Stimulated activated CD8-positive, alpha-beta memory T cell treated with anti-CD3 and anti-CD28 coated beads, Interleukin-4, amount 100 ng/mL, for 24 hours (primary cell): Measurements from ENCODE around the gene SKIC2.
"Not testable (repeated sequence)": the region's sequence is repeated elsewhere in the genome, so short reads cannot be mapped to it uniquely, and the experiment has no call there.

Source experiments
- DNase-seq: peaks from one replicate; pipeline ENCODE4 v3.0.0-alpha.2; 2020; ENCODE audit warnings: low read depth

Gene SKIC2

GRCh38 chr6:31958741-31959739 lies at the start of gene SKIC2, which contains the start of gene NELFE:
Gene SKIC2 (plus strand): TSS chr6:31959175. CDS start chr6:31959193, 18 bp downstream.
Gene NELFE (minus strand): TSS chr6:31958971. CDS start chr6:31958446, 525 bp downstream.
- DNase-seq = peak; percentile 99

- DNase-seq = not testable (repeated sequence)
These were observed 49.7 kb upstream of the SKIC2 start for GRCh38 chr6:31909298-31909697.

GRCh38 chr6:31911826-31912585 lies 47.0 kb upstream of the SKIC2 start:
- no peak for DNase-seq

GRCh38 chr6:31915351-31915750 lies 43.6 kb upstream of the SKIC2 start:
- no peak for DNase-seq

GRCh38 chr6:31915756-31916155 lies 43.2 kb upstream of the SKIC2 start:
- DNase-seq = no peak

GRCh38 chr6:31918069-31918720 lies 40.8 kb upstream of the SKIC2 start:
- DNase-seq = no peak

GRCh38 chr6:31919624-31920303 lies 39.2 kb upstream of the SKIC2 start:
- no peak for DNase-seq

GRCh38 chr6:31920811-31921210 lies 38.2 kb upstream of the SKIC2 start:
- DNase-seq = no peak

GRCh38 chr6:31922942-31923341 lies 36.0 kb upstream of the SKIC2 start:
- DNase-seq = no peak

GRCh38 chr6:31927242-31927862 lies 31.6 kb upstream of the SKIC2 start, which contains the start of gene C2:
Gene C2 (plus strand): TSS chr6:31927717. CDS start chr6:31927753, 36 bp downstream.
- DNase-seq = no peak

- DNase-seq = no peak
These were observed 30.9 kb upstream of the SKIC2 start for GRCh38 chr6:31927863-31928671.

- no peak for DNase-seq
These were observed 30.4 kb upstream of the SKIC2 start for GRCh38 chr6:31928672-31928939.

GRCh38 chr6:31930962-31931361 lies 28.0 kb upstream of the SKIC2 start:
- no peak for DNase-seq

GRCh38 chr6:31932137-31932536 lies 26.8 kb upstream of the SKIC2 start:
- DNase-seq = not testable (repeated sequence)

GRCh38 chr6:31933537-31933936 lies 25.4 kb upstream of the SKIC2 start:
- DNase-seq = no peak

GRCh38 chr6:31935021-31935420 lies 24.0 kb upstream of the SKIC2 start:
- no peak for DNase-seq

GRCh38 chr6:31935823-31936222 lies 23.2 kb upstream of the SKIC2 start:
- no peak for DNase-seq

- DNase-seq = no peak
These were observed 18.7 kb upstream of the SKIC2 start for GRCh38 chr6:31940256-31940664.

GRCh38 chr6:31943742-31944141 lies 15.2 kb upstream of the SKIC2 start:
- DNase-seq = no peak

- no peak for DNase-seq
These were observed 13.8 kb upstream of the SKIC2 start for GRCh38 chr6:31945154-31945506.
